Panc1 (cell line): ENCODE results near the gene TMPRSS5. TPM values are rescaled to one million over a fixed set of nuclear protein-coding genes. Genes with fewer than 3 reads are reported as not detected.
"Not testable (repeated sequence)": the region's sequence is repeated elsewhere in the genome, so short reads cannot be mapped to it uniquely, and the experiment has no call there.

Source experiments
- ATAC-seq: fragments of 200-7000 bp; cut with Tn5 transposase; 2 replicates; pipeline ENCODE4 v1.9.1; 2020; ENCODE audit warnings: mild to moderate bottlenecking, moderate library complexity
- BruUV-seq: library from RNA; stranded (reverse); fragments of 400-500 nt; replicated peaks from 2 replicates; lab custom pipeline; 2021; lab: Mats Ljungman, UMichigan
- CTCF ChIA-PET: fragments of 300-600 bp; sonication (Branson Sonifier 250); formaldehyde crosslinking; loops from one replicate; lab custom pipeline; 2022; ENCODE audit warnings: antibody characterized with exemption; lab: Charles Lee
- POLR2A ChIA-PET: fragments of 300-600 bp; sonication (Branson Sonifier 250); formaldehyde crosslinking; loops from one replicate; lab custom pipeline; 2022; ENCODE audit warnings: antibody characterized with exemption; lab: Charles Lee
- DNase-seq: peaks from one replicate; pipeline ENCODE4 v3.0.0-alpha.2; 2010; ENCODE audit warnings: low read depth, low spot score
- H3K27ac ChIP-seq: 2 replicates; pipeline ENCODE4 v1.5.1; 2011; ENCODE audit warnings: mild to moderate bottlenecking, low read length, inconsistent platforms
- H3K27me3 ChIP-seq: fragments of 200-500 bp; sonication (Bioruptor generic); 2 replicates; pipeline ENCODE4 v1.6.0; 2014; ENCODE audit warnings: low read length, inconsistent platforms; ENCODE audit not compliant: control insufficient read depth, insufficient read depth
- H3K36me3 ChIP-seq: fragments of 200-500 bp; sonication (Bioruptor generic); 2 replicates; pipeline ENCODE4 v1.5.1; 2014; ENCODE audit warnings: inconsistent platforms, mild to moderate bottlenecking, low read length, moderate library complexity; ENCODE audit not compliant: control insufficient read depth, insufficient read depth
- H3K4me1 ChIP-seq: 2 replicates; pipeline ENCODE4 v1.5.1; 2011; ENCODE audit warnings: inconsistent platforms, mild to moderate bottlenecking, low read length, moderate library complexity; ENCODE audit not compliant: control insufficient read depth, insufficient read depth
- H3K4me3 ChIP-seq, 2 experiments: 2 replicates each; pipeline ENCODE4 v1.5.1; 2011 to 2012; ENCODE audit warnings: low read depth in 2 of 2, low read length in 2 of 2, mild to moderate bottlenecking in 2 of 2, inconsistent platforms in 1 of 2, moderate library complexity in 1 of 2
- H3K9me3 ChIP-seq: fragments of 200-500 bp; sonication (Bioruptor generic); 2 replicates; pipeline ENCODE4 v1.5.1; 2014; ENCODE audit warnings: low read depth, mild to moderate bottlenecking, inconsistent platforms, low read length, moderate library complexity; ENCODE audit not compliant: control insufficient read depth, insufficient read depth
- POLR2AphosphoS5 ChIP-seq: IDR thresholded peaks from 2 replicates; pipeline ENCODE4 v1.6.1; 2012; ENCODE audit warnings: mild to moderate bottlenecking, low read depth, low read length, moderate library complexity
- SIN3A ChIP-seq: IDR thresholded peaks from 2 replicates; pipeline ENCODE4 v1.6.1; 2012; ENCODE audit warnings: low read depth, mild to moderate bottlenecking, low read length, moderate library complexity, borderline replicate concordance; ENCODE audit not compliant: insufficient read depth
- TCF7L2 ChIP-seq: IDR thresholded peaks from 2 replicates; pipeline ENCODE4 v1.6.1; 2011; ENCODE audit warnings: mild to moderate bottlenecking, low read depth, low read length, inconsistent platforms
- in situ Hi-C: cut with HindIII; loops from 2 replicates; pipeline ENCODE4 v1.10.0; 2016; ENCODE audit warnings: low sequenced_read_pairs, low pct_unique_long_range_greater_than_20kb
- intact Hi-C: fragments of 100-400 bp; cut with micrococcal nuclease; formaldehyde crosslinking; loops from one replicate; pipeline ENCODE4 v1.10.0; 2022; ENCODE audit not compliant: unreplicated experiment
- total RNA-seq: library from RNA; stranded (reverse); gene quantifications from one replicate; pipeline ENCODE4 v1.2.1, GENCODE V29; 2021; ENCODE audit not compliant: unreplicated experiment
- TF ChIP-seq, protein P1 (sequence below): fragments of 450-650 bp; IDR thresholded peaks from 2 replicates; pipeline ENCODE4 v1.5.1; 2017; ENCODE audit warnings: mild to moderate bottlenecking
- TF ChIP-seq, protein P2 (sequence below), 2 experiments: IDR thresholded peaks; 2 replicates each; pipeline ENCODE4 v1.6.1; 2011 to 2012; ENCODE audit warnings: low read depth in 2 of 2, control low read depth in 1 of 2, low read length in 1 of 2, mild to moderate bottlenecking in 1 of 2, moderate library complexity in 1 of 2; ENCODE audit not compliant: insufficient read depth in 1 of 2

TMPRSS5 gene
- total RNA-seq, 1 experiment from 2014 or later = 0.85 TPM

DNA sequence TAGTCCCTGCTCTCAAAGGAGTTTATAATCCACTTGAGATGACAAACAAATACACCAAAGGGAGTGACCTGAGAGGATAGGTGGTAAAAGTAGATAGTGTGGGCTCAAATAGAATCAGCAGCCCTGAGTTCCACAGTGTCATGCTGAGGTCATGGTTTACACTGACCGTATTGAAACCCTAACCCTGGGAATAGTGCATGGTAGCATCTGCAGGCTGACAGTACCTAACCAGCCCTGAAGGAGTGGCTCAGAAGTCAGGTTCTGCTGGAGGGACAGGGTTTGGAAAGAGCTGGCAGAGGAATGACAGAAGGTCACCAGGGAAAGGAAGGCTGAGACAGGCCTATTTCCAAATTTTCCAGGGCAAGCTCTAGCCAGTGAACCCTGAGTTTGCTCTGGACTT, 9.2 kb upstream of the TMPRSS5 start:
- Histone ChIP-seq H3K27me3 (no peaks in the 10 kb centered on the region), H3K4me1 (no peaks in the 10 kb centered on the region), H3K9me3 (no peaks in the 10 kb centered on the region; the same call in 1 of the 2 replicates), H3K36me3 (no peaks in the 10 kb centered on the region), H3K4me3 (no peak overlapping the region), H3K27ac (no peak overlapping the region)
- ATAC-seq = no peak
- in situ Hi-C loops = no loop called here
- no TSS peak for BruUV-seq
- TF ChIP-seq POLR2AphosphoS5 (no peak), SIN3A (no peak)
- TF ChIP-seq, protein P1, sequence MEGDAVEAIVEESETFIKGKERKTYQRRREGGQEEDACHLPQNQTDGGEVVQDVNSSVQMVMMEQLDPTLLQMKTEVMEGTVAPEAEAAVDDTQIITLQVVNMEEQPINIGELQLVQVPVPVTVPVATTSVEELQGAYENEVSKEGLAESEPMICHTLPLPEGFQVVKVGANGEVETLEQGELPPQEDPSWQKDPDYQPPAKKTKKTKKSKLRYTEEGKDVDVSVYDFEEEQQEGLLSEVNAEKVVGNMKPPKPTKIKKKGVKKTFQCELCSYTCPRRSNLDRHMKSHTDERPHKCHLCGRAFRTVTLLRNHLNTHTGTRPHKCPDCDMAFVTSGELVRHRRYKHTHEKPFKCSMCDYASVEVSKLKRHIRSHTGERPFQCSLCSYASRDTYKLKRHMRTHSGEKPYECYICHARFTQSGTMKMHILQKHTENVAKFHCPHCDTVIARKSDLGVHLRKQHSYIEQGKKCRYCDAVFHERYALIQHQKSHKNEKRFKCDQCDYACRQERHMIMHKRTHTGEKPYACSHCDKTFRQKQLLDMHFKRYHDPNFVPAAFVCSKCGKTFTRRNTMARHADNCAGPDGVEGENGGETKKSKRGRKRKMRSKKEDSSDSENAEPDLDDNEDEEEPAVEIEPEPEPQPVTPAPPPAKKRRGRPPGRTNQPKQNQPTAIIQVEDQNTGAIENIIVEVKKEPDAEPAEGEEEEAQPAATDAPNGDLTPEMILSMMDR = no peak
- TF ChIP-seq, protein P2, sequence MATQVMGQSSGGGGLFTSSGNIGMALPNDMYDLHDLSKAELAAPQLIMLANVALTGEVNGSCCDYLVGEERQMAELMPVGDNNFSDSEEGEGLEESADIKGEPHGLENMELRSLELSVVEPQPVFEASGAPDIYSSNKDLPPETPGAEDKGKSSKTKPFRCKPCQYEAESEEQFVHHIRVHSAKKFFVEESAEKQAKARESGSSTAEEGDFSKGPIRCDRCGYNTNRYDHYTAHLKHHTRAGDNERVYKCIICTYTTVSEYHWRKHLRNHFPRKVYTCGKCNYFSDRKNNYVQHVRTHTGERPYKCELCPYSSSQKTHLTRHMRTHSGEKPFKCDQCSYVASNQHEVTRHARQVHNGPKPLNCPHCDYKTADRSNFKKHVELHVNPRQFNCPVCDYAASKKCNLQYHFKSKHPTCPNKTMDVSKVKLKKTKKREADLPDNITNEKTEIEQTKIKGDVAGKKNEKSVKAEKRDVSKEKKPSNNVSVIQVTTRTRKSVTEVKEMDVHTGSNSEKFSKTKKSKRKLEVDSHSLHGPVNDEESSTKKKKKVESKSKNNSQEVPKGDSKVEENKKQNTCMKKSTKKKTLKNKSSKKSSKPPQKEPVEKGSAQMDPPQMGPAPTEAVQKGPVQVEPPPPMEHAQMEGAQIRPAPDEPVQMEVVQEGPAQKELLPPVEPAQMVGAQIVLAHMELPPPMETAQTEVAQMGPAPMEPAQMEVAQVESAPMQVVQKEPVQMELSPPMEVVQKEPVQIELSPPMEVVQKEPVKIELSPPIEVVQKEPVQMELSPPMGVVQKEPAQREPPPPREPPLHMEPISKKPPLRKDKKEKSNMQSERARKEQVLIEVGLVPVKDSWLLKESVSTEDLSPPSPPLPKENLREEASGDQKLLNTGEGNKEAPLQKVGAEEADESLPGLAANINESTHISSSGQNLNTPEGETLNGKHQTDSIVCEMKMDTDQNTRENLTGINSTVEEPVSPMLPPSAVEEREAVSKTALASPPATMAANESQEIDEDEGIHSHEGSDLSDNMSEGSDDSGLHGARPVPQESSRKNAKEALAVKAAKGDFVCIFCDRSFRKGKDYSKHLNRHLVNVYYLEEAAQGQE (IDR thresholded peaks at IDR 0.05; ENCODE audit: insufficient read depth in 1 of 2, low read depth in 2 of 2, low read length in 1 of 2) = no peak
- intact Hi-C loops = no loop called here
- ChIA-PET POLR2A (no interaction called here), CTCF (no interaction called here)
- no peak for DNase-seq

DNA sequence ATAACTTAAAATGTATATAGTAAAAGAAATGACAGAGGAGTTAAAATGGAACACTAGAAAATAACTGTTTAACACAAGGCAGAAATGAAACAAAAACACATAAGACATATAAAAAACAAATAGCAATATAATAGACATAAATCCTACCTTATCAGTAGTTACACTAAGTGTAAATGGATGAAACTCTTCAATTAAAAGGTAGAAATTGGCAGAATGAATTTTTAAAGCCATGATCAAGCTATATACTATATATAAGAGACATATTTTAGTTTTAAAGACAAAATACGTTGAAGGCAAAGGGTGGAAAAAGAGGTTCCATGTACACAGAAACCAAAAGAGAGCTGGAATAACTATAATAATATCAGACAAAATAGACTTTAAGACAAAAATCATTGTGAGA, 4.9 kb upstream of the TMPRSS5 start:
- H3K36me3 ChIP-seq = no peaks in the 10 kb centered on the region
- DNase-seq = no peak
- BruUV-seq = no TSS peak
- ATAC-seq = no peak
- H3K27ac ChIP-seq = no peak overlapping the region
- H3K4me3 ChIP-seq = no peak overlapping the region
- in situ Hi-C loops = no loop called here
- H3K27me3 ChIP-seq = no peaks in the 10 kb centered on the region
- intact Hi-C loops = no loop called here
- ChIA-PET CTCF (no interaction called here), POLR2A (no interaction called here)
- TF ChIP-seq SIN3A (no peak), TCF7L2 (no peak), POLR2AphosphoS5 (no peak)
- TF ChIP-seq, protein P2 (IDR thresholded peaks at IDR 0.05; ENCODE audit: insufficient read depth in 1 of 2, low read depth in 2 of 2, low read length in 1 of 2) = no peak
- TF ChIP-seq, protein P1 = no peak
- H3K4me1 ChIP-seq = no peaks in the 10 kb centered on the region
- no peaks in the 10 kb centered on the region; the same call in 1 of the 2 replicates for H3K9me3 ChIP-seq

DNA sequence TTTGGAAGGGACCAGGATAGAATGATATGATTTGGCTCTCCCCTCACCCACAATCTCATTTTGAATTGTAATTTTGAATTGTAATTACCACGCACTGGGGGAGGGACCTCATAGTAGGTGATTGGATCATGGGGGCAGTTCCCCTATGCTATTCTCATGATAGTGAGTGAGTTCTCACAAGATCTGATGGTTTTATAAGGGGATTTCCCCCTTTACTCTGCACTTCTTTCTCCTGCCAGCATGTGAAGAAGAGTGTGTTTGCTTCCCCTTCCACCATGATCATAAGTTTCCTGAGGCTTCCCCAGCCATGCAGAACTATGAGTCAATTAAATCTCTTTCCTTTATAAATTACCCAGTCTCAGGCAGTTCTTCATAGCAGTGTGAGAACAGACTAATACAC, 2.6 kb downstream of the TMPRSS5 start:
- in situ Hi-C loops, H3K27me3 ChIP-seq, H3K4me1 ChIP-seq, H3K27ac ChIP-seq, ATAC-seq, DNase-seq, intact Hi-C loops, H3K36me3 ChIP-seq, CTCF ChIA-PET, H3K9me3 ChIP-seq, BruUV-seq, POLR2A ChIA-PET, H3K4me3 ChIP-seq: not testable (repeated sequence)
